ENCODE results near the gene SLC9A9.

DNA sequence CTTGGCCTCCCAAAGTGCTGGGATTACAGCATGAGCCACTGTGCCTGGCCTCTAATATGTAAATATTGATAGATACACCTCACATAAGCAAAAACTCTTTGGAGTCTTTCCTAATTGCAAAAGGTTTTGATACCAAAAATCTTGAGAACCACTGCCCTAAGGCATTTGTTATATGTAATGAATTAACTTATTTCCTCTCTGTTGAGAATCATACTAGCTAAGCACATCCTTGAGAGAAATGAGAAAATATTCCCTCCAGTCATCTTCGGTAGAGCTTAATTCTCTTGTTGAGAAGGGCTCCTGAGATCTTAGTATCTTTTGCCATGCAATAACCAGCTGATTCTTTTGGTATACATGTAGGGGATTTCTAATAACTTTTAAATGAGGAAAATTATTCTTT, 190.2 kb downstream of the SLC9A9 start:
- no peak for TF ChIP-seq POLR2AphosphoS5 (IDR thresholded peaks at IDR 0.05)
- TF ChIP-seq, protein P1, sequence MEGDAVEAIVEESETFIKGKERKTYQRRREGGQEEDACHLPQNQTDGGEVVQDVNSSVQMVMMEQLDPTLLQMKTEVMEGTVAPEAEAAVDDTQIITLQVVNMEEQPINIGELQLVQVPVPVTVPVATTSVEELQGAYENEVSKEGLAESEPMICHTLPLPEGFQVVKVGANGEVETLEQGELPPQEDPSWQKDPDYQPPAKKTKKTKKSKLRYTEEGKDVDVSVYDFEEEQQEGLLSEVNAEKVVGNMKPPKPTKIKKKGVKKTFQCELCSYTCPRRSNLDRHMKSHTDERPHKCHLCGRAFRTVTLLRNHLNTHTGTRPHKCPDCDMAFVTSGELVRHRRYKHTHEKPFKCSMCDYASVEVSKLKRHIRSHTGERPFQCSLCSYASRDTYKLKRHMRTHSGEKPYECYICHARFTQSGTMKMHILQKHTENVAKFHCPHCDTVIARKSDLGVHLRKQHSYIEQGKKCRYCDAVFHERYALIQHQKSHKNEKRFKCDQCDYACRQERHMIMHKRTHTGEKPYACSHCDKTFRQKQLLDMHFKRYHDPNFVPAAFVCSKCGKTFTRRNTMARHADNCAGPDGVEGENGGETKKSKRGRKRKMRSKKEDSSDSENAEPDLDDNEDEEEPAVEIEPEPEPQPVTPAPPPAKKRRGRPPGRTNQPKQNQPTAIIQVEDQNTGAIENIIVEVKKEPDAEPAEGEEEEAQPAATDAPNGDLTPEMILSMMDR (IDR thresholded peaks at IDR 0.05), result no peak
- TF ChIP-seq POLR2A (IDR thresholded peaks at IDR 0.05), result no peak

Measured in transverse colon (tissue), 4 donors.